ENCODE measurements around the gene SCART1.
"Not testable (repeated sequence)": the region's sequence is repeated elsewhere in the genome, so short reads cannot be mapped to it uniquely, and the experiment has no call there.

Gene SCART1

DNA sequence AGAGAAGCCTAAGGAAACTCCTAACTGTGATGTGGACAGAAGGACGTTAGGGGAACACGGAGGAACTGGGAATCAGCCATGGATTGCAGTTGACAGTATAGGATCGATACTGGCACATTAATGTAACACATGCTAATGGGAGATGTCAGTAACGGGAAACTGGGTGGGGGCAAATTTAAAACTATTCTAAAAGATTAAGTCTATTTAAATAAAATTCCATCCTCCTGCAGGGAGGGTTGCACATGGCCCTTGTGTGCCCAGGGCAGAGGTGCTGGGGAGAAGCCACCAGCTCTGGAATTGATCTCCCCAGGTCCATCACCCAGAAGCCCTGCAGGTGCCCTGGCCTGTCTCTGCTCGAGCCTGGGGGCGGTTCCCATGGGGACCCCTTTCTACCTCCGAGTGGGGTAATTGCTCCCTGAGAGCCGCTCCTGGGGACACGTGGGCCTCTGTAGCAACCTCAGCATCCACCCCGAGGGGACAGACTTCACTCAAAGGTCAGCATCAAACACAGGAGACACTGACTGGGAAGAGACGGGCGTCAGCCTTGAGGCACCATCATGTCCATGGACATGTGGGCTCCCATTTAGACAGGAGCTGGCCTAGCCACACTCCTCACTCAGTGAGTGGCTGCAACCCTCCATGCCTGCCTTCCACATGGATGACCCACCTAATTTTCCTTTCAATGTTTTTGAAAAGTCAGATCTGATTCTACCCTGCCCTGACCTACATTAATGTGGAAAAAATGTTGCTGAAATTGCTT lies 21.1 kb downstream of the SCART1 start:
- DNase-seq = no peak

DNA sequence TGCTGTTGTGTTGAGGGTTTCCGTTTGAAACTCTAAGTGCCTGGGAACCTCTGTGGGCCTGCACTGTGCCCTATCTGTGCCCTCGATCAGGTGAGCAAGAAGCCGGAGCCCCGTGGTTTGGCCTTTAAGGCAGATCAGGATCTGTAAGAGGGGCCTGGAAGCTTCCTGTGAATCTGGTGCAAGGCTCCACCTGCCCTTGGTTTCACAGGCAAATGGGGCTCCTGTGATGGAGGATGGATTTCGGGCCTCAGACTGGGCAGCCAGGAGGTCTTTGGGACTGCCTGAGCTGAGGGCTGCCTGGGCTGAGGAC lies 21.6 kb downstream of the SCART1 start:
- no peak for DNase-seq

DNA sequence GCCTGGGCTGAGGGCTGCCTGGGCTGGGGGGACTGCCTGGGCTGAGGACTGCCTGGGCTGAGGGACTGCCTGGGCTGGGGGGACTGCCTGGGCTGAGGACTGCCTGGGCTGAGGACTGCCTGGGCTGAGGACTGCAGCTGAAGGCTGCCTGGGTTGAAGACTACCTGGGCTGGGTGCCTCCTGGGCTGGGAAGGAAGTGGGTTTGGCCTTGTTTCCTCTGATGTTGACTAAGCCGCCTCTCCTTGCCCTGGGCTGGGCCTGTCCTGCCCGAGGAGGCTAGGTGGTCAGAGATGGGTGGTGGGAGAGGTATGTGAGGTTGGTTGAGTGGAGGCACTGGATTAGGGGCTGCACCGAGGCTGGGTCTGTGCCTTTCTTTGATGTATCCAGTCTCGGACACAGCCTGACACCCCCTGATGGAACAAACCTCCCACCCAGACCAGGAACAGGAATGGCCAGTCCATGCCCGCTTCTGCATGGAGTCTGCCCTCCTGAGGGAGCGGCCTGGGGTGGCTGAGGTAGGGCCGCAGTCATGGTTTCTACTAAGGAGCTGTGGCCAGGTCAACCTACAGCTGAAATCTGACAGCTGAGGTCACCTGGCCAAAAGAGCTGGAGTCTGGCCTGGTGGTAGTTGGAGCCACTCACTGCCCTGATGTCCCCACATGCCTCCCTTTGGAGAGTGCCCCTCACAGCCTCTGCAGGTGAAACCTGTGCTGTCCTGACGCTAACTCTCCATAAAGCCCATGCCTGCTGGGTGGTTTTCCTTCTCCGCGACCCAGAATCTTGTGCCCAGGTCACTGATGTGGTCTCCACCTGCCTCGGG lies 22.3 kb downstream of the SCART1 start:
- DNase-seq = no peak

DNA sequence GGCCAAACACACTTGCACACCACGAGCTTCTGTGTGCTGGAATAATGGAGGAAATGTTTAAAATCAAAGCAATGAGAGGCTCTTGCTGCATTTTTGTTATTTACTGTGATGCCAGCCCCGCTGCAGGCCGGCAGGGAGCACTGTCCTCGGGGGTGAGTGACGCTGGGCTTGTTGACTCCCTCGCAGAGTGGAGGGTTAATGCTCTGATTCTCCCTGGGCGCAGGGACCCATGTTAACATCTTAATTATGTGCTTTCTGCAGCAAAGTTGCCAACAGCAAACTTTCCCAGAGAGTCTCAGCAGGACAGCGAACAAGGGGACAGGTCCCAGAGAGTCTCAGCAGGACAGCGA lies 22.9 kb downstream of the SCART1 start:
- DNase-seq = no peak

DNA sequence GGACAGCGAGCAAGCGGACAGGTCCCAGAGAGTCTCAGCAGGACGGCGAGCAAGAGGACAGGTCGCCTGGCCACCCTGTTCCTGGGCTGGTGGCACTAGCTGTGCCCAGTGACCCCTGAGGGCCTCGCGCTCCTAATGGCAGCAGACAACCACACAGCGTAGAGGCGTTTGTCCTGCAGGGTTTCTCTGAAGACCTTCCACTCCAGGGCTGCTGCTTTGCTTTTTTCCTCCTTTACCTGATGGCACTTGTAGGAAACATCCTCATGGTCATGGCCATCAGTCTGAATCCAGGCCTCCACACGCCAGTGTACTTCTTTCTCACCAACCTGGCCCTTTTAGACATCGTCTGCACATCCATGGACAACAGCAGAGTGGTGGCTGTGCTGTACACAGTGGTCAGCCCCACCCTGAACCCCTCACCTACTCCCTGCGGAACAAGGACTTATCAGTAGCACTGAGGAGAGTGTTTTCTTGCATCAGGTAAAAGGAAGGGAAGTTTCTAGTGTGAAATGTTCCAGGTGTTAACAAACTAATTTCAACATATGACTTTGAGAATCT lies 27.4 kb downstream of the SCART1 start:
- DNase-seq = no peak

DNA sequence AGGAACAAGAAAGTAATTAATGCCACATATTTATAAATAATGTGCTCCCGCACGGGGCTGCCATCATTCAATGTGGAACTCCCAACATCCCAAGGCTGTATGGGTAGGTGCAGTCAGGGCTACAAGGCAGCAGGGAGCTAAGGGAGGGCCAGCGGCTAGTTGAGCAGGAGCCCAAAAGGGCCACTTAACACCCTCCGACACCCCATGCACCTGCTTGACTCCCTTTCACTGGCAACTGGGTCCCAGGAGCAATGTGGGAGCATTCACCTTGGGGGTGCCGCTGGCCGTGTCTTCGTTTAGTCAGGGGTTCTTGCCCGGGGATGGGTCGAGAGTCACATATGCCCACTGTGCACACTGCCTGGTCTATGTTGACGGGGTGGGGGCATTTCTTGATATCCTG lies 27.9 kb downstream of the SCART1 start:
- DNase-seq = no peak

DNA sequence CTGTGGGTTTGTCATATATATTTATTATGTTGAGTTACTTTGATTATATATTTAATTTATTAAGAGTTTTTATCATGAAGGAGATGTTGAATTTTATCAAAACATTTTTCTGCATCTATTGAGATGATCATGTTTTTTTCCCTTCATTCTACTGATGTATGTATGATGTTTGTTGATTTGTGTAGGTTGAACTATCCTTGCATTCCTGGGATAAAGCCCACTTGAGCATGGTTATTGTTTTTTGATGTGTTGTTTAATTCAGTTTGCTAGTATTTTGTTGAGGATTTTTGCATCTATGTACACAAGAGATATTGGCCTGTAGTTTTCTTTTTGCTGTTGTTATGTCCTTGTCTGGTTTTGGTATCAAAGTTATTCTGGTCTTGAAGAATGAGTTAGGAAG lies 31.1 kb downstream of the SCART1 start:
- no peak for DNase-seq

DNA sequence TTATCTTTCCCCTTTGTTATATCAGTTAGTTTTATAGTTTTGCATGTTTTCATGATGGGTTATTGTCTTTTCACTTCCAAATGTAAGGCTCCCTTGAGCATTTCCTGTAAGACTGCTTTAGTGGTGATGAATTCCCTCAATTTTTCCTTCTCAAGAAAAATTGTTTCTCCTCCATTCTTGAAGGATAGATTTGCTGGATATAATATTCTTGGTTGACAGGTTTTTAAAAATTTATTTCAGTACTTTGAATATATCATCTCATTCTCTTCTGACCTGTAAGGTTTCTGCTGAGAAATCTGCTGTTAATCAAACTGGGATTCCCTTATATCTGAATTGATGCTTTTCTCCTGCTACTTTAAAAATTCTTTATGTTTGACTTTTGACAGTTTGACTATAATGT lies 33.3 kb downstream of the SCART1 start:
- DNase-seq = no peak

DNA sequence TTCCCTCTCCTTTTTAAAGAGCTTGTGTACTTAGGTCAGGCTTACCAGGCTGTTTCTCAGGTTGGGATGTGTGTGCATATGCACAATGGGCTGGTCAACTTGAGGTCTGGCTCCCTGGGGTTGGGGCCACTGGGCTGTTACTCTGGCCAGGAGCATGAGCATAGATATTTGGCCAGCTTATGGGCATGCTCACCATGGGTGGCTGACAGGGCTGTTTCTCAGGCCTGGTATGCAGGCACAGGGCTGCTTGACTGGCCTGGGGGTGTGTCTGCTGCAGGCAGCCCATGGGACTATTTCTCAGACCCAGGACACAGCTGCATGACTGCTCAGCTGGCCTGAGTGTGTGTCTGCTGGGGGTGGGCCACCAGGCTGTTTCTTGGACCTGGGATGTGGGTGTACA lies 34.6 kb downstream of the SCART1 start:
- DNase-seq = no peak

DNA sequence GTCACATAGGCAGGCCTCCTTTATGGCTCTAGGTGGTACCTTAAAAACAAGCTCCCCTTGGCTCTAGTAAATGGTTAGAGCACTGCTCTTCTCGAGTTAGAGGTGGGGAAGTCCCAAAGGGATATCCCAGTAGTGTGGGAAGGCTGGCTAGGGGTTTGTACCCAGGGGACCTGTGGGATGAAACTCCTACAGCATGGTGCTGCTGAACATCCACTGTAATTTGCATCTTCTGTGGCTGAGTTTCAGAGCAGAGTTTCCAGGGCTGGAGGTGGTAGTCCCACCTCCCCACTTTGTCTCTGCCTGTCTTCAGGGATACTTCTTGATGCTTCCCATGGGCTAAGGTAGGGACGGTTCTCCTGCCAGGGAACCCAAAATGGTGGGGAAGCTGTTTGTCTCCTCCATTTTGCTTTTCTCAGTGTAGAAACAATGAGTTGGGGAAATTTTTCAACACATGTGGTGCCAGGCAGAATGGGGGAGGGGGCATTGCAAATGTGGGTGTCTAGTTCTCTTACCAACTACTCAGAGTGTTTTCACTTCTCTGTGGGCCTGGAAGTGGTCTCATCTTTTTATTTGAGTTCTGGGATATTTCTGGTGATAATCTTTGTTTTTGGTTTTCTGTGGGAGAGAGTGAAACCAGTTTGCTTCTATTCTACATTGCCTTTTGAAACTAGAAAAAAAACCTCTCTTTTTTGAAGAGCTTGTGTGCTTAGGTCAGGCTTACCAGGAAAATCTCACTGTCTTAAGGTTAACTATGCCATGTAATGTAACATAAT lies 36.3 kb downstream of the SCART1 start:
- no peak for DNase-seq

DNA sequence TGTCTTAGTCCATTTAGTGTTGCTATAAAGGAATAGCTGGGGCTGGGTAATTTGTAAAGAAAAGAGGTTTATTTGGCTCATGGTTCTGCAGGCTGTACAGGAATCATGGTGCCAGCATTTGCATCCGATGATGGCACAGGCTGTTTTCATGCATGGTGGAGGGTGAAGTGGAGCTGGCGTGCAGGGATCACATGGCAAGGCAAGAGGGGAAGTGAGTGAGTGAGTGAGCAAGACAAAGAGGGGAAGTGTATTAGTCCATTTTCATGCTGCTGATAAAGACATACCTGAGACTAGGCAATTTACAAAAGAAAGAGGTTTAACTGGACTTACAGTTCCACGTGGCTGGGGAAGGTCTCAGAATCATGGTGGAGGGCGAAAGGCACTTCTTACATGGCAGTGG lies 39.8 kb downstream of the SCART1 start:
- not testable (repeated sequence) for DNase-seq

DNA sequence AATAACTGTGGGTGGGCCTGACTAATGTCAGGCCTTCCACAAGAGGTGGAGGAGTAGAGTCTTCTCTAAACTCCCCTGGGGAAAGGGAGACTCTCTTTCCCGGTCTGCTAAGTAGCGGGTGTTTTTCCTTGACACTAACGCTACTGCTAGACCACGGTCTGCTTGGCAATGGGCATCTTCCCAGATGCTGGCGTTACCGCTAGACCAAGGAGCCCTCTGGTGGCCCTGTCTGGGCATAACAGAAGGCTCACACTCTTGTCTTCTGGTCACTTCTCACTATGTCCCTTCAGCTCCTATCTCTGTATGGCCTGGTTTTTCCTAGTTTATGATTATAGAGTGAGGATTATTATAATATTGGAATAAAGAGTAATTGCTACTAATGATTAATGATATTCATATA lies 43.6 kb downstream of the SCART1 start:
- not testable (repeated sequence) for DNase-seq

DNA sequence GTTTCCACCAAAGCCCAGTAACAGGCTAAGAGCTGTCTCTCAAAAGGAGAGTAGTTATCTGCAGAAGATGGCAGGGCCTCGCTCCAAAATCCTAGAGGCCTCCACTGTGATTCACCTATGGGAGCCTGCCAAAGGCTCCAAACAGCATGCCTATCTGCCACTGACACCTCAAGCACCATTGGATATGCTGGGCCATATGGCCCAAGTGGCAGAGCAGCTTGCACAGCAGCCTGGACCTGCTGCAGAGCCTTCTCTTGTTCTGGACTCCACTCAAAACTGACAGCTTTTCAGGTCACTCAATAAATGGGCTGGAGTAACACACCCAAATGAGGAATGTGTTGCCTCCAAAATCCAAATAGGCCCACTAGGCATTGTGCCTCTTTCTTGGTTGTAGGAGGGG lies 45.4 kb downstream of the SCART1 start:
- DNase-seq = not testable (repeated sequence)

DNA sequence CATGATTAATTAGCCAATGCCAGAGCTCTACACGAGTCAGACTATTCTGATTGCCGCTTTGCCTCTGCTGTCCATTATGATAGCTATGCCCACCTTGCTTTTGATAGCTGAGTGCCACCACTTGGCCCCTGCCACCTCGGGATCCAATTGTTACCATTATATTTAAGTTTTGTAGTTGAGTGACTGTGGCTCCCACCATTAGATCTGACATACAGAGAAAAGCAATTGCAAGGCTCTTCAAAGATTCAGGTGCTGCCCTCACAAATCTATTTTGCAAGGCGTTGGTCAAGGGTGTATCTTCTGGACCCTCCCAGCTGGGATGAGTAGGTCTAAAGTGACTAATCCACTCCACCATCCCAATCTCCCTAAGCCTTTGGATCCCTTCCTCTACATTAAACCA lies 47.2 kb downstream of the SCART1 start:
- DNase-seq = not testable (repeated sequence)

DNA sequence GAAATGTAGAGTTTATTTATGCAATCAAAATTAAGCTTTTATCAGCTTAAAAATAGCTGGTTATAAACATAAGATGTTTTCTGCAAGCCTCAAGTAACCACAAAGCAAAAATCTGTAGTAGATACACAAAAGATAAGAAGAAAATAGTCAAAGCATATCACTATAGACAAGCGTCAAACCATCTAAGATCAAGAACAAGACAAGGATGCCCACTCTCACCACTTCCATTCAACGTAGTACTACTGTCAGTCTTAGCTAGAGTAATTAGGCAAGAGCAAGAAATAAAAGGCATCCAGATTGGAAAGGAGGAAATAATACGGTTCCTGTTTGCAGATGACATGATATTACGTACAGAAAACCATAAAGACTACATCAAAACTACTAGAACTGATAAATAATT lies 56.0 kb downstream of the SCART1 start:
- DNase-seq = no peak

DNA sequence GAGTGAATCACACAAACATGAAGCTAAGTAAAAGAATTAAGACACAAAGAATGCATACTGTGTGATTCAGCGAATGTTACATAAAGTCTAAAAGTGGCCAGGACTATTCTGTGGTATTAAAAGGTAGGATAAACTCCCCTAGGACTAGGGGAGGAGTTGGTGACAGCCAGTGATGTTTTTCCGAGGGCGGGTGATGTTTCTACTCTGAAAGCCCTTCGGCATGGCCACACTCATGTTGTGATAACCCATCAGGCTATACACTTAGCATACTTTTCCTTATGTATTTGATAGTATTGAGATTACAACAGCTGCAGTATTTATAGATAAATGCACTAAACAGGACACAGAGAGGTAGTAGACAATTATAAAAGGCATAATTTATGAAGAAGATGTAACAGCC lies 57.7 kb downstream of the SCART1 start:
- no peak for DNase-seq

DNA sequence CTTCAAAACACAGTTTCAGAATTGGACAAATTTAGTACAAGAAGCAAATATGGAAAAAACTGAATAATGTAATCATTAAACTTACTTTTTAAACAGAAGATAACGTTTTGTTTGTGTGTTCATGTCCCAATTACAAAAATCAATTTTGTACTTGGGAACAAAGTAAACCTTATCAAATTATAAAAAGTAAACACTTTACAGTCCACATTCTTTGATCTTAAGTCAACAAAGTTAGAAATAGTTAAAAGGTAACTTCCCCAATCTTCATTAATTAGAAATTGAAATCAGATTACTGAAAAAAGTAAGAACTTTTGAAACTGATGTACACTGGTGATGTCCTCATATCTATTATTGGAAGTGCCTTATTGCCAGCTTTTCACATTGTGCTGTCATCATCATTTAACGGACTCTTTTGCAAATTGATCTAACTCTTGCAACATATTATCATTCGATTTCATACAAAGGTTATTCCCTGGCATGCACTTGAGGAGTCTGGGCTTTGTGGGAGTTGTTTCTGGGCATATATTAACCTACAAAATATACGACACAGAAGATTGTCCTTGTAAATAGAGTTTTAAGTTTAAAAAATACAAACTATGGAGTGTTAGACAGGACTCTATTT lies 58.3 kb downstream of the SCART1 start:
- DNase-seq = no peak

DNA sequence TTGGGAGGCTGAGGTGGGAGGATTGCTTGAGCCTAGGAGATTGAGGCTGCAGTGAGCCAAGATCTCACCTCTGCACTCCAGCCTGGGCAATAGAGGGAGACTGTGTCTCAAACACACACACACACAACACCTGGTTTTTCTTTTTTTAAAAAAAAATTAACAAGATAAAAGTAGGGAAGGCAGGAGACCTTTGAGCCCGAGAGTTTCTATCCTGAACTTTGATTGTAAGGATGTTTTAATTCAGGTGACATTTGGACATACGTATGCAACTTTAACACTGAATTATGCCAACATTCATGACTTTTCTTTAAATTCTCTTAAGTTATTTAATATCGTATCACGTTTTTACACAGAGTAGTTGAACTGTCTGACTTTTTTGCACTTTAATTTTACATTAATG lies 61.7 kb downstream of the SCART1 start:
- no peak for DNase-seq

DNA sequence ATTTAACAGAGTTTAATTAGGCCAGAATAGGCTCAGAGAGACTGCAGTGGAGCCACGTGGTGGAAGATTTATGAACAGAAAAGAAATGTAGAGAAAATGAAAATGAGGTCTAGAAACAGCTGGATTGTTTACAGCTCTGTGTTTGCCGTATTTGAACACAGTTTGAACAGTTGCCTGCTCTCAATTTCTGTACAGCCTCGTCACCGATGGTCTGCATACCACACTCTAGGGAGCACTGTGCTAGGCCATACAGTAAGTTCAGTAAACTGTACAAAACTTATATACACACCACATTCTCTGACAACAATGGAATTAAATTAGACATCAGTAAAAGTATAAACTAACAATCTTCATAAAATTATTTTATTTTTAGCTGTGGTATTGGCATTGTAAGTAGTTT lies 62.3 kb downstream of the SCART1 start:
- no peak for DNase-seq

DNA sequence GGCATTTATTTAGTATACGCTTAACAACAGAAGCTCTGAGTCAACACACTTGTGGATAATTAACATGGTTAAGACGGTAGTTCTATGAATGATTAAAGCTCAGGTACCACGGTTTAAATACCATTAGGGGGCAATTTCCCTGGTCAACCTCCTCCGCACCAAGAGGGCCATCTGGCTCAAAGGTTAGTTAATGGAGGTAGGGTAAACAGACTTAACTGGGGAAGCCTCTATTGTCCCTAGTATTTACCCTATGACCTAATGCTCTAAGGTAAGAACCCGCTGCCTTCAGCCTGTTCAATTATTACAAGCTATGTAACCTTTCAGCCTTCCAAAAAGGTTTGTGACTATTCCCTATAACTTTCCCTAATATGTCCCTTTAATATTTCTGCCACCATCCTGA lies 64.8 kb downstream of the SCART1 start:
- not testable (repeated sequence) for DNase-seq
